MM.1S (cell line): ENCODE results near the gene CD52.

Source experiments
- DNase-seq: peaks from one replicate; pipeline ENCODE4 v3.0.0-alpha.2; 2015
- H2AFZ ChIP-seq: fragments of 300-600 bp; sonication (generic); 2 replicates; pipeline ENCODE4 v1.6.0; 2016; ENCODE audit warnings: antibody characterized with exemption, low read length
- H3F3A ChIP-seq: fragments of 300-600 bp; sonication (generic); 2 replicates; pipeline ENCODE4 v1.6.1; 2016; ENCODE audit warnings: mild to moderate bottlenecking, antibody characterized with exemption, low read length, moderate library complexity, mixed read lengths; ENCODE audit not compliant: insufficient read depth
- H3K27ac ChIP-seq: fragments of 300-600 bp; sonication (generic); 2 replicates; pipeline ENCODE4 v1.5.1; 2016; ENCODE audit warnings: mild to moderate bottlenecking, low read length
- H3K27me3 ChIP-seq: fragments of 300-600 bp; sonication (generic); replicated peaks from 2 replicates; pipeline ENCODE4 v1.6.0; 2016; ENCODE audit warnings: low read length; ENCODE audit not compliant: insufficient read depth
- H3K36me3 ChIP-seq: fragments of 300-600 bp; sonication (generic); replicated peaks from 2 replicates; pipeline ENCODE4 v1.6.1; 2016; ENCODE audit warnings: mild to moderate bottlenecking, low read length, mixed read lengths; ENCODE audit not compliant: insufficient read depth
- H3K4me1 ChIP-seq: fragments of 300-600 bp; sonication (generic); 2 replicates; pipeline ENCODE4 v1.6.1; 2016; ENCODE audit warnings: low read length, mixed read lengths
- H3K4me2 ChIP-seq: fragments of 300-600 bp; sonication (generic); 2 replicates; pipeline ENCODE4 v1.6.0; 2016; ENCODE audit warnings: low read depth, low read length
- H3K4me3 ChIP-seq: fragments of 300-600 bp; sonication (generic); 2 replicates; pipeline ENCODE4 v1.5.1; 2016; ENCODE audit warnings: low read length, mixed read lengths
- H3K79me2 ChIP-seq: fragments of 300-600 bp; sonication (generic); 2 replicates; pipeline ENCODE4 v1.6.1; 2016; ENCODE audit warnings: mixed run types, low read length, mixed read lengths
- H3K9ac ChIP-seq: fragments of 300-600 bp; sonication (generic); 2 replicates; pipeline ENCODE4 v1.6.1; 2016; ENCODE audit warnings: low read length, mixed read lengths
- H3K9me2 ChIP-seq: fragments of 300-600 bp; sonication (generic); replicated peaks from 2 replicates; pipeline ENCODE4 v1.6.1; 2016; ENCODE audit warnings: mild to moderate bottlenecking, low read length, mixed read lengths; ENCODE audit not compliant: insufficient read depth
- H3K9me3 ChIP-seq: fragments of 300-600 bp; sonication (generic); replicated peaks from 2 replicates; pipeline ENCODE4 v1.6.1; 2016; ENCODE audit warnings: mild to moderate bottlenecking, low read length, mixed read lengths; ENCODE audit not compliant: insufficient read depth
- H4K20me1 ChIP-seq: fragments of 300-600 bp; sonication (generic); 2 replicates; pipeline ENCODE4 v1.6.1; 2016; ENCODE audit warnings: mild to moderate bottlenecking, low read length, moderate library complexity, mixed read lengths; ENCODE audit not compliant: insufficient read depth
- EZH2 ChIP-seq: fragments of 300-600 bp; sonication (generic); optimal IDR thresholded peaks from 2 replicates; pipeline ENCODE3; 2017; ENCODE audit warnings: low read depth, mild to moderate bottlenecking, antibody characterized with exemption, low read length, mixed read lengths
- EZH2phosphoT487 ChIP-seq: fragments of 300-600 bp; sonication (generic); IDR thresholded peaks from 2 replicates; pipeline ENCODE4 v1.6.1; 2018; ENCODE audit warnings: antibody characterized with exemption, low read length
- TF ChIP-seq, protein P1 (sequence below): fragments of 300-600 bp; sonication (generic); IDR thresholded peaks from 2 replicates; pipeline ENCODE4 v1.5.1; 2016; ENCODE audit warnings: antibody characterized with exemption, low read length, mixed read lengths

CD52 gene

DNA sequence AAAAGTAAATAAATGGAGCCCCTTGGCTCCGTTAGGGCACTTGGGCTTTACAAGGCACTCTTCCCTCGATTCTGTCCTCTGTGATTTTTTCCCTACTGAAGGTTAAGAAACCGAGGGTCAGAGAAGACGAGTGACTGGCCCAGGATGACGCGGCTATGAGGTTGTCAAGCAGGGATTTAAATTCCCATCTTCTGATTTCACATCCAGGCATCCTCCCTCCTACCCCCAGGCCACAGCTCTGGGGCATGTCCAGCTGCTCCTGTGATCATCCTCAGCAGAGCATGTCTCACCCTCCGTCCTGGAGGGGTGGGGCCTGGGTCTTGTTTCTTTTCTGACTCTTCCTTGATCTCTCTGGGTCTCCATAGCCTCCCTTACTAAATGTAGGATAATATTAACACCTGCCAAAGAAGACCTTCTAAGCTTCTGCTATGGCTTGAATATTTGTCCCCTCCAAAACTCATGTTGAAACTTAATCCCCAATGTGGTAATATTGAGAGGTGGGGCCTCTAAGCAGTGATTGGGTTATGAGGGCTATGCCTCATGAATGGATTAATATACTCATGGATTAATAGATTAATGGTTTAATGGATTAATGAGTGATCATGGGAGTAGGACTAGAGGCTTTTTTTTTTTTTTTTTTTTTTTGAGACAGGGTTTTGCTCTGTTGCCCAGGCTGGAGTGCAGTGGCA is 31.6 kb downstream of the CD52 start:
- no peak for DNase-seq
- H3K36me3 ChIP-seq = no peaks in the 10 kb centered on the region
- no peaks in the 10 kb centered on the region for H3K9me3 ChIP-seq
- no peaks in the 10 kb centered on the region for H3K4me1 ChIP-seq
- H3K4me3 ChIP-seq = no peak overlapping the region
- peaks cover 1% of the 10 kb centered on the region; the same call in 1 of the 2 replicates for H3K27me3 ChIP-seq
- H3K27ac ChIP-seq = no peak overlapping the region
- TF ChIP-seq EZH2 (no peak), EZH2phosphoT487 (no peak)
- TF ChIP-seq, protein P1, sequence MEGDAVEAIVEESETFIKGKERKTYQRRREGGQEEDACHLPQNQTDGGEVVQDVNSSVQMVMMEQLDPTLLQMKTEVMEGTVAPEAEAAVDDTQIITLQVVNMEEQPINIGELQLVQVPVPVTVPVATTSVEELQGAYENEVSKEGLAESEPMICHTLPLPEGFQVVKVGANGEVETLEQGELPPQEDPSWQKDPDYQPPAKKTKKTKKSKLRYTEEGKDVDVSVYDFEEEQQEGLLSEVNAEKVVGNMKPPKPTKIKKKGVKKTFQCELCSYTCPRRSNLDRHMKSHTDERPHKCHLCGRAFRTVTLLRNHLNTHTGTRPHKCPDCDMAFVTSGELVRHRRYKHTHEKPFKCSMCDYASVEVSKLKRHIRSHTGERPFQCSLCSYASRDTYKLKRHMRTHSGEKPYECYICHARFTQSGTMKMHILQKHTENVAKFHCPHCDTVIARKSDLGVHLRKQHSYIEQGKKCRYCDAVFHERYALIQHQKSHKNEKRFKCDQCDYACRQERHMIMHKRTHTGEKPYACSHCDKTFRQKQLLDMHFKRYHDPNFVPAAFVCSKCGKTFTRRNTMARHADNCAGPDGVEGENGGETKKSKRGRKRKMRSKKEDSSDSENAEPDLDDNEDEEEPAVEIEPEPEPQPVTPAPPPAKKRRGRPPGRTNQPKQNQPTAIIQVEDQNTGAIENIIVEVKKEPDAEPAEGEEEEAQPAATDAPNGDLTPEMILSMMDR = no peak
- no peak overlapping the region for H3K9ac ChIP-seq
- no peaks in the 10 kb centered on the region for H3F3A ChIP-seq
- no peak overlapping the region for H3K4me2 ChIP-seq
- no peaks in the 10 kb centered on the region for H3K79me2 ChIP-seq
- H2AFZ ChIP-seq = no peak overlapping the region
- no peaks in the 10 kb centered on the region for H3K9me2 ChIP-seq
- no peaks in the 10 kb centered on the region for H4K20me1 ChIP-seq

DNA sequence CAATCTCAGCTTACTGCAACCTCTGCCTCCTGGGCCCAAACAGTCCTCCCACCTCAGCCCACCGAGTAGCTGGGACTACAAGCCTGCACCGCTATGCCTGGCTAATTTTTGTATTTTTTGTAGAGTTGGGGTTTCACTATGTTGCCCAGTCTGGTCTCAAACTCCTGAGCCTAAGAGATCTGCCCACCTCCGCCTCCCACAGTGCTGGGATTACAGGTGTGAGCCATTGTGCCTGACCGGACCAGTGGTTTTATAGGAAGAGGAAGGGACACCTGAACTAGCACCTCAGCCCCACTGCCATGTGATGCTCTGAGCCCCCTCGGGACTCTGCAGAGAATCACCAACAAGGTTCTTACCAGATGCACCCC is 32.1 kb downstream of the CD52 start:
- TF ChIP-seq, protein P1 = no peak
- no peak for TF ChIP-seq EZH2phosphoT487
- TF ChIP-seq EZH2 = no peak
- DNase-seq = no peak
- no peaks in the 10 kb centered on the region for H3K27me3 ChIP-seq
- no peaks in the 10 kb centered on the region for H3K36me3 ChIP-seq
- H3K4me3 ChIP-seq = no peak overlapping the region
- H4K20me1 ChIP-seq = no peaks in the 10 kb centered on the region
- H3K4me2 ChIP-seq = no peak overlapping the region
- H3F3A ChIP-seq = no peaks in the 10 kb centered on the region
- H3K27ac ChIP-seq = no peak overlapping the region
- no peak overlapping the region for H3K9ac ChIP-seq
- H2AFZ ChIP-seq = no peak overlapping the region
- no peaks in the 10 kb centered on the region for H3K9me3 ChIP-seq
- H3K9me2 ChIP-seq = no peaks in the 10 kb centered on the region
- no peaks in the 10 kb centered on the region for H3K4me1 ChIP-seq
- no peaks in the 10 kb centered on the region for H3K79me2 ChIP-seq

DNA sequence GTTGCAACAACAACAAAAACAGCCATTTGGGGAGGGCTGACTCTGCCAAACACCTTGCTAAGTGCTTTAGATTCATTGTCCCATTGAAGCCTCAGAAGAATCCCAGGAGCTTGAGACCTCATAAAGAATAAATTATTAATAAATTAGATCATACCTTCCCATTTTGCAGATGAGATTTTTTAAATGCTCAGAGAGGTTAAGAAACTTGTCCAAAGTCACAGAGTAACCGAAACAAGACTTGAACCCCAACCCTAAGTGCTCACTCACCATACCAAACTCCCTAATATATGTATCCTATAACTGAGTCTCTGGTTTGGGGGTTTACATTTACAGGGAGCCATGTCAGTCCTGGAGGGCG is 32.6 kb downstream of the CD52 start:
- Histone ChIP-seq H3F3A (no peaks in the 10 kb centered on the region), H3K27ac (no peak overlapping the region), H3K9ac (no peak overlapping the region), H3K4me1 (no peaks in the 10 kb centered on the region), H3K36me3 (no peaks in the 10 kb centered on the region), H3K4me2 (no peak overlapping the region), H3K79me2 (no peaks in the 10 kb centered on the region), H2AFZ (no peak overlapping the region), H4K20me1 (no peaks in the 10 kb centered on the region), H3K9me3 (no peaks in the 10 kb centered on the region), H3K27me3 (no peaks in the 10 kb centered on the region), H3K4me3 (no peak overlapping the region), H3K9me2 (no peaks in the 10 kb centered on the region)
- no peak for DNase-seq
- TF ChIP-seq, protein P1 = no peak
- no peak for TF ChIP-seq EZH2phosphoT487
- TF ChIP-seq EZH2 = no peak
